Measurements from ENCODE around the gene FLOT1. TPM values are rescaled to one million over a fixed set of nuclear protein-coding genes. Genes with fewer than 3 reads are reported as not detected.

FLOT1 gene
- total and polyA plus RNA-seq, 2 of the 13 experiments (the other 11 are each of a cell fraction or from before 2014, with no cell fraction given): 82.3 to 130 TPM

DNA sequence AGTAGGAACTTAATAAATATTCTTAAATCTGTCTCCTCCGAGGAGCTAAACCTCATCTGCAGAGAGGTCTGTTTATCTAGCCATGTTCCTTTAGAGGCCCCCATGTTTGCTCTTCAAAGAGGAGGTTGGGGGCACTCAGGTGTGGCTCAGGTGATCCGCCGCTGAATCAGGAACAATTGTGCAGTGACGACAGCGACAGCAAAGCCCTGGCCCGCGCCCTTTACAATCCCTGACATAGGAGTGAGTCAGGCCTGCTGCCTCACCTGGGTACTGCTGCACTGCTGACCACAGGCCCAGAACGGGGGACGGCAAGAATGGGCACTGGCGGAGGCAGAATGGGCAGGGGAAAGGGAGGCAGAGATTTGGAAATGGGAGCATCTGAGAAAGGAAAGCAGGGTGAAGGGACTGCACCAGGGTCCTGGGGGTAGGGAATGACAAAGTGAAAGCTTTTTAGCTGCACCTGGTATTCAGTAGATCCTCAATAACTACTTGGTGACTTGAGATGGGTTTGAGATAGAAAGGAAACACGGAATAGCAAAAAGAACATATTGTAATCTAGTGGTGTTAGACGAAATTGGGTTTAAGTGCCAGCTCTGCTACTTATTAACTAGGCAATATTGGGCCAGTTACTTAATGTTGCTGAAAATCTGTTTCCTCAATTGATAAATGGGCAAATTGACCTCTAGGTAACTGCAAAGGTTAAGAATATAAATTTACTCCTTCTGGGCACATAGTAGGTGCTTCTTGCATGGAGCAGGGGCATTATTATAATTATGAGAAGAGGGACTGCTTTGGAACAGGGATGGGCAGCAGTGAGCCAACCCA, 7.3 kb upstream of the FLOT1 start (continued):
- TF ChIP-seq, protein P1, sequence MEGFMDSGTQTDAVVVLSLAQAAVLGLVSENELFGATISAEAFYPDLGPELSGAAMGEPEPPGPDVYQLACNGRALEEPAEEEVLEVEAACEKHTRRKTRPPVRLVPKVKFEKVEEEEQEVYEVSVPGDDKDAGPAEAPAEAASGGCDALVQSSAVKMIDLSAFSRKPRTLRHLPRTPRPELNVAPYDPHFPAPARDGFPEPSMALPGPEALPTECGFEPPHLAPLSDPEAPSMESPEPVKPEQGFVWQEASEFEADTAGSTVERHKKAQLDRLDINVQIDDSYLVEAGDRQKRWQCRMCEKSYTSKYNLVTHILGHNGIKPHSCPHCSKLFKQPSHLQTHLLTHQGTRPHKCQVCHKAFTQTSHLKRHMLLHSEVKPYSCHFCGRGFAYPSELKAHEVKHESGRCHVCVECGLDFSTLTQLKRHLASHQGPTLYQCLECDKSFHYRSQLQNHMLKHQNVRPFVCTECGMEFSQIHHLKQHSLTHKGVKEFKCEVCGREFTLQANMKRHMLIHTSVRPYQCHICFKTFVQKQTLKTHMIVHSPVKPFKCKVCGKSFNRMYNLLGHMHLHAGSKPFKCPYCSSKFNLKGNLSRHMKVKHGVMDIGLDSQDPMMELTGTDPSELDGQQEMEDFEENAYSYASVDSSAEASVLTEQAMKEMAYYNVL (CRISPR knock-in tag; IDR thresholded peaks at IDR 0.05; ENCODE audit: borderline replicate concordance): no peak
- TF ChIP-seq RAD21 (CRISPR knock-in tag; IDR thresholded peaks at IDR 0.05) (no peak), KLF13 (CRISPR knock-in tag; IDR thresholded peaks at IDR 0.05) (no peak), ATAD3A (CRISPR knock-in tag; IDR thresholded peaks at IDR 0.05) (no peak), ZNF564 (CRISPR knock-in tag; IDR thresholded peaks at IDR 0.05) (no peak), IKZF1 (IDR thresholded peaks at IDR 0.05) (no peak), STAG1 (CRISPR knock-in tag; IDR thresholded peaks at IDR 0.05) (no peak), CHCHD3 (CRISPR knock-in tag; IDR thresholded peaks at IDR 0.05) (no peak), TAF1 (CRISPR knock-in tag; IDR thresholded peaks at IDR 0.05) (no peak), ZKSCAN1 (IDR thresholded peaks at IDR 0.05; ENCODE audit: low read length) (peak; percentile 76; the same call in 1 of the 2 replicates), ZNF530 (CRISPR knock-in tag; IDR thresholded peaks at IDR 0.05; ENCODE audit: low read depth) (no peak), HNRNPK (IDR thresholded peaks at IDR 0.05; ENCODE audit: low read depth, low read length, poor library complexity, severe bottlenecking) (no peak), AGO2 (optimal IDR thresholded peaks at IDR 0.05; ENCODE audit: low read depth, low read length) (peak; percentile 49), THYN1 (CRISPR knock-in tag; IDR thresholded peaks at IDR 0.05; ENCODE audit: borderline replicate concordance, low read depth) (no peak)
- TF ChIP-seq, protein P2, sequence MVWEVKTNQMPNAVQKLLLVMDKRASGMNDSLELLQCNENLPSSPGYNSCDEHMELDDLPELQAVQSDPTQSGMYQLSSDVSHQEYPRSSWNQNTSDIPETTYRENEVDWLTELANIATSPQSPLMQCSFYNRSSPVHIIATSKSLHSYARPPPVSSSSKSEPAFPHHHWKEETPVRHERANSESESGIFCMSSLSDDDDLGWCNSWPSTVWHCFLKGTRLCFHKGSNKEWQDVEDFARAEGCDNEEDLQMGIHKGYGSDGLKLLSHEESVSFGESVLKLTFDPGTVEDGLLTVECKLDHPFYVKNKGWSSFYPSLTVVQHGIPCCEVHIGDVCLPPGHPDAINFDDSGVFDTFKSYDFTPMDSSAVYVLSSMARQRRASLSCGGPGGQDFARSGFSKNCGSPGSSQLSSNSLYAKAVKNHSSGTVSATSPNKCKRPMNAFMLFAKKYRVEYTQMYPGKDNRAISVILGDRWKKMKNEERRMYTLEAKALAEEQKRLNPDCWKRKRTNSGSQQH (CRISPR knock-in tag; IDR thresholded peaks at IDR 0.05; ENCODE audit: low read depth): no peak
- TF ChIP-seq, protein P3, sequence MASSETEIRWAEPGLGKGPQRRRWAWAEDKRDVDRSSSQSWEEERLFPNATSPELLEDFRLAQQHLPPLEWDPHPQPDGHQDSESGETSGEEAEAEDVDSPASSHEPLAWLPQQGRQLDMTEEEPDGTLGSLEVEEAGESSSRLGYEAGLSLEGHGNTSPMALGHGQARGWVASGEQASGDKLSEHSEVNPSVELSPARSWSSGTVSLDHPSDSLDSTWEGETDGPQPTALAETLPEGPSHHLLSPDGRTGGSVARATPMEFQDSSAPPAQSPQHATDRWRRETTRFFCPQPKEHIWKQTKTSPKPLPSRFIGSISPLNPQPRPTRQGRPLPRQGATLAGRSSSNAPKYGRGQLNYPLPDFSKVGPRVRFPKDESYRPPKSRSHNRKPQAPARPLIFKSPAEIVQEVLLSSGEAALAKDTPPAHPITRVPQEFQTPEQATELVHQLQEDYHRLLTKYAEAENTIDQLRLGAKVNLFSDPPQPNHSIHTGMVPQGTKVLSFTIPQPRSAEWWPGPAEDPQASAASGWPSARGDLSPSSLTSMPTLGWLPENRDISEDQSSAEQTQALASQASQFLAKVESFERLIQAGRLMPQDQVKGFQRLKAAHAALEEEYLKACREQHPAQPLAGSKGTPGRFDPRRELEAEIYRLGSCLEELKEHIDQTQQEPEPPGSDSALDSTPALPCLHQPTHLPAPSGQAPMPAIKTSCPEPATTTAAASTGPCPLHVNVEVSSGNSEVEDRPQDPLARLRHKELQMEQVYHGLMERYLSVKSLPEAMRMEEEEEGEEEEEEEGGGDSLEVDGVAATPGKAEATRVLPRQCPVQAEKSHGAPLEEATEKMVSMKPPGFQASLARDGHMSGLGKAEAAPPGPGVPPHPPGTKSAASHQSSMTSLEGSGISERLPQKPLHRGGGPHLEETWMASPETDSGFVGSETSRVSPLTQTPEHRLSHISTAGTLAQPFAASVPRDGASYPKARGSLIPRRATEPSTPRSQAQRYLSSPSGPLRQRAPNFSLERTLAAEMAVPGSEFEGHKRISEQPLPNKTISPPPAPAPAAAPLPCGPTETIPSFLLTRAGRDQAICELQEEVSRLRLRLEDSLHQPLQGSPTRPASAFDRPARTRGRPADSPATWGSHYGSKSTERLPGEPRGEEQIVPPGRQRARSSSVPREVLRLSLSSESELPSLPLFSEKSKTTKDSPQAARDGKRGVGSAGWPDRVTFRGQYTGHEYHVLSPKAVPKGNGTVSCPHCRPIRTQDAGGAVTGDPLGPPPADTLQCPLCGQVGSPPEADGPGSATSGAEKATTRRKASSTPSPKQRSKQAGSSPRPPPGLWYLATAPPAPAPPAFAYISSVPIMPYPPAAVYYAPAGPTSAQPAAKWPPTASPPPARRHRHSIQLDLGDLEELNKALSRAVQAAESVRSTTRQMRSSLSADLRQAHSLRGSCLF (CRISPR knock-in tag; IDR thresholded peaks at IDR 0.05; ENCODE audit: borderline replicate concordance): no peak
- TF ChIP-seq, protein P4, sequence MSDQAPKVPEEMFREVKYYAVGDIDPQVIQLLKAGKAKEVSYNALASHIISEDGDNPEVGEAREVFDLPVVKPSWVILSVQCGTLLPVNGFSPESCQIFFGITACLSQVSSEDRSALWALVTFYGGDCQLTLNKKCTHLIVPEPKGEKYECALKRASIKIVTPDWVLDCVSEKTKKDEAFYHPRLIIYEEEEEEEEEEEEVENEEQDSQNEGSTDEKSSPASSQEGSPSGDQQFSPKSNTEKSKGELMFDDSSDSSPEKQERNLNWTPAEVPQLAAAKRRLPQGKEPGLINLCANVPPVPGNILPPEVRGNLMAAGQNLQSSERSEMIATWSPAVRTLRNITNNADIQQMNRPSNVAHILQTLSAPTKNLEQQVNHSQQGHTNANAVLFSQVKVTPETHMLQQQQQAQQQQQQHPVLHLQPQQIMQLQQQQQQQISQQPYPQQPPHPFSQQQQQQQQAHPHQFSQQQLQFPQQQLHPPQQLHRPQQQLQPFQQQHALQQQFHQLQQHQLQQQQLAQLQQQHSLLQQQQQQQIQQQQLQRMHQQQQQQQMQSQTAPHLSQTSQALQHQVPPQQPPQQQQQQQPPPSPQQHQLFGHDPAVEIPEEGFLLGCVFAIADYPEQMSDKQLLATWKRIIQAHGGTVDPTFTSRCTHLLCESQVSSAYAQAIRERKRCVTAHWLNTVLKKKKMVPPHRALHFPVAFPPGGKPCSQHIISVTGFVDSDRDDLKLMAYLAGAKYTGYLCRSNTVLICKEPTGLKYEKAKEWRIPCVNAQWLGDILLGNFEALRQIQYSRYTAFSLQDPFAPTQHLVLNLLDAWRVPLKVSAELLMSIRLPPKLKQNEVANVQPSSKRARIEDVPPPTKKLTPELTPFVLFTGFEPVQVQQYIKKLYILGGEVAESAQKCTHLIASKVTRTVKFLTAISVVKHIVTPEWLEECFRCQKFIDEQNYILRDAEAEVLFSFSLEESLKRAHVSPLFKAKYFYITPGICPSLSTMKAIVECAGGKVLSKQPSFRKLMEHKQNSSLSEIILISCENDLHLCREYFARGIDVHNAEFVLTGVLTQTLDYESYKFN (CRISPR knock-in tag; conservative IDR thresholded peaks at IDR 0.05): no peak; the same call in 1 of the 2 replicates
